ENCODE data around the gene PAX5. TPM values are rescaled to one million over a fixed set of nuclear protein-coding genes. Genes with fewer than 3 reads are reported as not detected.

Gene PAX5
- total and polyA plus RNA-seq, 9 donors = under 0.01 to 0.34 (median 0.19) TPM

DNA sequence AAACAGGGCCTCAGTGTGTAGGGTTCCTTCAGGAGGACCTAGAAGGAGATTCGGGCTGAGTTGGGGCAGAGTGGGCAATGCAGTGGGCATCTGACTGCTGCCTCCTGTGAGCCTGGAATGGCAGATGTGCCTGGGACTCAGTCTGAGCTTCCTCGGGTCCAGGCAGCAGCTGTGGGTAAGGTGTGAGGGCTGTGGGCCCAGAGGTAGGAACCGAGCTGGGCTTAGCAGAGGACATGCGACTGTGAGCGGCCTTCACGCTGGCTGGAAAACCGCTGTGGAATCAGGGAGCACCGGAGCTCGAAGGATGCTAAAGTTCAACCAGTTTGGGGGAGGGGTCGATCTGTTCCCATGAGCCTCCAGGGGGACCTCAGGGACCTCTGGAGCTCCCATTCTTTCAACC is 137.0 kb downstream of the PAX5 start:
- Histone ChIP-seq H3K4me3 (ENCODE audit: low read length) (no peak overlapping the region), H3K27ac (ENCODE audit: low read length) (no peak overlapping the region), H3K9me3 (replicated peaks; ENCODE audit: control insufficient read depth, low read depth, low read length) (no peaks in the 10 kb centered on the region), H3K4me1 (ENCODE audit: control insufficient read depth, insufficient read depth, low read length) (peaks cover 5% of the 10 kb centered on the region), H3K27me3 (ENCODE audit: control insufficient read depth, insufficient read depth, low read length) (peaks cover 31% of the 10 kb centered on the region), H3K36me3 (ENCODE audit: control insufficient read depth, insufficient read depth, low read length) (no peaks in the 10 kb centered on the region)
- WGBS (ENCODE audit: insufficient coverage) = 56% methylated on average over 8 of the region's 10 CpGs
- no peak for DNase-seq

DNA sequence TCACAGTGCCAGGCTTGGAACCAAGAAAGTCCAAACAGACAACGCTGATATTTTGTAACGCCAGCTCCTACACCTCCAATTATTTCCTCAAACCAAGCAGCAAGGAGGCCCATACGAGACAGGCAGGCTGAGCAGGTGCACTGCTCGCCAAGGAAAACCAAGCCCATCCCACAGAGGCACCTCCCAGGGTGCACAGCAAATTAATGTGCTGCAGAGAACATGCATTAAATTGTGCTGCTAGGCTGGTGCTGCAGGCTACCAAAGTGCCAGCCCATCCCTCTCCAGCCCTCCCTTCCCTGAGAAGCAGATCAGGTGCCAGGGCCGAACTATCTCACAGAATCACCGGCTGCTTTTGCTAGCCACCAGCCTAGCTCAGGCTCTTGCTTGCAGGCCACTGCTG is 137.8 kb downstream of the PAX5 start:
- no peak overlapping the region for H3K4me3 ChIP-seq (ENCODE audit: low read length)
- no peak overlapping the region for H3K27ac ChIP-seq (ENCODE audit: low read length)
- DNase-seq = no peak
- WGBS (ENCODE audit: insufficient coverage) = 82% methylated on average over 4 of the region's 6 CpGs
- no peaks in the 10 kb centered on the region for H3K9me3 ChIP-seq (replicated peaks; ENCODE audit: control insufficient read depth, low read depth, low read length)
- H3K4me1 ChIP-seq (ENCODE audit: control insufficient read depth, insufficient read depth, low read length) = peaks cover 5% of the 10 kb centered on the region
- H3K27me3 ChIP-seq (ENCODE audit: control insufficient read depth, insufficient read depth, low read length) = peaks cover 34% of the 10 kb centered on the region
- no peaks in the 10 kb centered on the region for H3K36me3 ChIP-seq (ENCODE audit: control insufficient read depth, insufficient read depth, low read length)

DNA sequence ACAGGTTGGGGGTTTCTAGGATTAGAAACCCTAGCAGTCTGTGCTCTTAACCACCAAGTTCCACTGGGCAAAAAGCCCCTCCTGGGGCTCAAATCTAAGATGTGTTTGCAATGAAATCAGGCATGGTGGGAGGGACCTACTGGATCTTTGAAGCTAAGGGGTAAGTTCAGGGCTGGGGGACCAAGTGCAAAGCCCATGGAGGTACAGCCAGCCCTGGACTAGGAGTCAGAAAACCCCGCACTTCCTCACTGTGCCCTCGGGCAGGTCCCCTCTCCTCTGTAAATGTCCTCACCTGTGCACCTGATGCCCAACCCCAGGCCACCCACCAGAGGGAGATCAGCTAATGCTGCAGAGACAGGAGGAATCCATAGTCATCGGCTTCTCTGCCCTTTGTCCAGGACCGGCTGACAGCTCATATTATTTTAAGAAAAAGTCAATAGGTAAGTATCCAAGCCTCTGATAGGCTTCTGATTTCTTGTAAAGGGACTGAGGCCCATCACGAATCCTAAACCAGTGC is 138.3 kb downstream of the PAX5 start:
- Histone ChIP-seq H3K27me3 (ENCODE audit: control insufficient read depth, insufficient read depth, low read length) (peaks cover 33% of the 10 kb centered on the region), H3K36me3 (ENCODE audit: control insufficient read depth, insufficient read depth, low read length) (no peaks in the 10 kb centered on the region), H3K27ac (ENCODE audit: low read length) (no peak overlapping the region), H3K4me3 (ENCODE audit: low read length) (no peak overlapping the region), H3K4me1 (ENCODE audit: control insufficient read depth, insufficient read depth, low read length) (peaks cover 5% of the 10 kb centered on the region), H3K9me3 (replicated peaks; ENCODE audit: control insufficient read depth, low read depth, low read length) (no peaks in the 10 kb centered on the region)
- no peak for DNase-seq
- WGBS (ENCODE audit: insufficient coverage) = 95% methylated on average over 2 of the region's 5 CpGs

DNA sequence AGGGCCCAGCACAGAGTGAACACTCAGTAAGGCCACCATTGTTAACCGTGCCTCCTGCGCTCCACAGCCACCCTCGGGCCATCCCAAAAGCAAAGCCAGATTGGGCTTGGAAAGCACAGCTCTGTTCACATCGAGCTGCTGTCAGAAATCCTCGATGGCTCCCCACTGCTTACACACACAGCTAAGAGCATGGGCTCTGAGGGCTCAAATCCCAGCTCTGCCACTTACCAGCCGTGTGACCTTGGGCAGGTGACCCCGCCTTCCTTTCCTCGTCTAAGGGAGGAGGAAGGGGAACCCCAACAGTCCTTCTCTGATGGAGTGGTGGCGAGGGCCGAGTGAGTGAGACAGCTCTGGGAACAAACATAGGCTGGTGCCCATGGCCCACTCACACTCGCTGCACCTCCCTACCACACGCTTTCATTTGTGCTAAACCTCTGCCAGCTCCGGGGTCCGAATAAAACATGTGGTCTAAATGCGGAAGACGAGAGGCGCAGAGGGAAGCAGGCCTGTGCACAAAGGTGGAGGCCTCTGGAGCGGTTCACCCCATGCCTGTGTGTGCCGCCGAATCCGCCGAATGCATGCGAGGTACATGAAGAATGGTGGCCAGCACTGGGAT is 139.3 kb downstream of the PAX5 start:
- peaks cover 5% of the 10 kb centered on the region for H3K4me1 ChIP-seq (ENCODE audit: control insufficient read depth, insufficient read depth, low read length)
- DNase-seq = no peak
- H3K27me3 ChIP-seq (ENCODE audit: control insufficient read depth, insufficient read depth, low read length) = peaks cover 37% of the 10 kb centered on the region
- H3K36me3 ChIP-seq (ENCODE audit: control insufficient read depth, insufficient read depth, low read length) = no peaks in the 10 kb centered on the region
- no peak overlapping the region for H3K27ac ChIP-seq (ENCODE audit: low read length)
- 87% methylated on average over 19 of the region's 23 CpGs for WGBS (ENCODE audit: insufficient coverage)
- no peak overlapping the region for H3K4me3 ChIP-seq (ENCODE audit: low read length)
- H3K9me3 ChIP-seq (replicated peaks; ENCODE audit: control insufficient read depth, low read depth, low read length) = no peaks in the 10 kb centered on the region

DNA sequence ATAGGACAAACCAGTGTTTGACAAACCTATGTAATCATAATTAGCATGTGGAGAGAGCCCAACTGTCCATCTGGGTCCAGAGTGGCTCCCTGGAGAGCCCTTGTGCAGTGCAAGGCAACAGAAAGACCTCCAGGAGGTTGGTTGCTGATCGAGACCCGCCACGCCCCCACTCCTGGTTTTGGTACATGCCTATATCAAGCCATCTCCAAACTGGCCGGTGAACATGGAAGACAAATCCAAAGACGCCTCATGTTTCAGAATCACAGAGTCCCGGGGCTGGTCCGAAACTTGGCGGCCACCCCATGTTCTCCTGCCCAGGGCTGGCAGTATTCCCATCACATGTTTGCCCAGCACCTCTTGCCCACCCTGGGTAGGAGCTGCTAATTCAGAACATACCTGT is 140.2 kb downstream of the PAX5 start:
- H3K27me3 ChIP-seq (ENCODE audit: control insufficient read depth, insufficient read depth, low read length) = peaks cover 33% of the 10 kb centered on the region
- no peak overlapping the region for H3K27ac ChIP-seq (ENCODE audit: low read length)
- H3K9me3 ChIP-seq (replicated peaks; ENCODE audit: control insufficient read depth, low read depth, low read length) = no peaks in the 10 kb centered on the region
- peaks cover 5% of the 10 kb centered on the region for H3K4me1 ChIP-seq (ENCODE audit: control insufficient read depth, insufficient read depth, low read length)
- DNase-seq = no peak
- 80% methylated on average over 1 of the region's 8 CpGs for WGBS (ENCODE audit: insufficient coverage)
- no peaks in the 10 kb centered on the region for H3K36me3 ChIP-seq (ENCODE audit: control insufficient read depth, insufficient read depth, low read length)
- no peak overlapping the region for H3K4me3 ChIP-seq (ENCODE audit: low read length)

DNA sequence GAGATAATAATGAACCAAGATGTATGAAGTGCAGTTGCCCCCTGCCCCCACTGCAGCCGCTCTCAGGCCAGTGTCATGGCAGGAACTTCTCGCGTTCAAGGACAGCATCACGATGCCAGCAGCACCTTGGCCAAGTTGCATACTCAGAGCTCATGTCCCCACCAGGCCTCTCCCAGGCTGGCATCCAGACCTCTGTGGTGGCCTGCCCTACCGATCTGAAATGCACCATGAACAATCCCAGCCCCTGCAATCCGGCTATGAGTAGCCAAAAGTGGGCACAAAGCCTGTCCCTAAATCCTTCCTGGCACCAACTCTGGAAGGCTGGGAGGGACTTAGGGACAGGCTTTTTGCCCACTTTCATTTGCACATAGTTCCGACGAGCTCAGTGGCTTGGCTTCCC is 140.9 kb downstream of the PAX5 start:
- DNase-seq = peak; percentile 30
- Histone ChIP-seq H3K4me3 (ENCODE audit: low read length) (no peak overlapping the region), H3K36me3 (ENCODE audit: control insufficient read depth, insufficient read depth, low read length) (no peaks in the 10 kb centered on the region), H3K9me3 (replicated peaks; ENCODE audit: control insufficient read depth, low read depth, low read length) (no peaks in the 10 kb centered on the region), H3K4me1 (ENCODE audit: control insufficient read depth, insufficient read depth, low read length) (peaks cover 5% of the 10 kb centered on the region), H3K27me3 (ENCODE audit: control insufficient read depth, insufficient read depth, low read length) (peaks cover 31% of the 10 kb centered on the region), H3K27ac (ENCODE audit: low read length) (no peak overlapping the region)
- 73% methylated on average over 5 of the region's 8 CpGs for WGBS (ENCODE audit: insufficient coverage)

DNA sequence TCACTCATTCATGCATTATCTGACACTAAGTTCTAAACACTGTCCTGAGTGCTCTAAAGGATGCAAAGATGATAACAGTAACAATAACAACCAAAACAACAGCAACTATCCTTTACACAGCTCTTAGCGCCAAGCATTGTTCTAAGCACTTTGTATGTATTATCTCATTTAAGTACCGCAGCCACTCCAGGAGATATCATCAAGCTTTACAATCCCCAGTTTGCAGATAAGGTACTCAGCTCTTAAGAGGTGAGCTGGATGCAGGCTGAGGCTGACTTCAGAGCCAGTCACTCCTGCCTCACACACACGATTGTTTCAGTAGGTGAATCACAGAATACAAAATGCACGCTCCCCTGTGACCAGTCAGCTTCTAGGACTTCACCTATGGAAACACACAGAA is 141.8 kb downstream of the PAX5 start:
- H3K9me3 ChIP-seq (replicated peaks; ENCODE audit: control insufficient read depth, low read depth, low read length) = no peaks in the 10 kb centered on the region

DNA sequence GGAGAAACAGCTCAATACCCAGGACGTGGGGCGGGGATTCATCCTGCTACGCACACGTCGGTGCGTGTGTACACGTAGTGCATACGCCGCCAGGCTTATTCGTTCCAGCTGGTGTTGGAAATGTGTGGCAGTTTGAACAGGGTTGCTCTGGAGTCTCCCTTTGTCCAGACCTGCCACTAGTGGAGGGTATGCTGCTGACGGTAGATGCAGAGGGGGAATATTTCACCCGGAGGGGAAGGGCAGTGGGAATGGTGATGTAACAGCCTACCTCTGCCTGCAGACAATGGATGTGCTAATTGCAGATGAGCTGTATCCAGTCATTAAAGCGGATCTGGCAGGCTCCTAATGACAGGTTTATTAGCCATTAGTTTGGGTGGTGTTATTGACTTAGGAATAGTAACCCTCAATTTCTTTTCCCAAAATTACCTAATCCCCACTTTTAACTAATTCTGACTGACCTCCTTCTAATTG is 142.7 kb downstream of the PAX5 start:
- Histone ChIP-seq H3K4me1 (ENCODE audit: control insufficient read depth, insufficient read depth, low read length) (peaks cover 5% of the 10 kb centered on the region), H3K27me3 (ENCODE audit: control insufficient read depth, insufficient read depth, low read length) (peaks cover 20% of the 10 kb centered on the region), H3K27ac (ENCODE audit: low read length) (no peak overlapping the region), H3K4me3 (ENCODE audit: low read length) (no peak overlapping the region), H3K9me3 (replicated peaks; ENCODE audit: control insufficient read depth, low read depth, low read length) (no peaks in the 10 kb centered on the region), H3K36me3 (ENCODE audit: control insufficient read depth, insufficient read depth, low read length) (no peaks in the 10 kb centered on the region)
- no peak for DNase-seq
- 31% methylated on average over 12 of the region's 13 CpGs for WGBS (ENCODE audit: insufficient coverage)

More for the DNA sequence above, 141.8 kb downstream of the PAX5 start:
- H3K4me1 ChIP-seq (ENCODE audit: control insufficient read depth, insufficient read depth, low read length) = peaks cover 5% of the 10 kb centered on the region
- peaks cover 25% of the 10 kb centered on the region for H3K27me3 ChIP-seq (ENCODE audit: control insufficient read depth, insufficient read depth, low read length)
- no peaks in the 10 kb centered on the region for H3K36me3 ChIP-seq (ENCODE audit: control insufficient read depth, insufficient read depth, low read length)
- no CpG with 5 or more reads among the region's 4 CpGs for WGBS (ENCODE audit: insufficient coverage)
- H3K27ac ChIP-seq (ENCODE audit: low read length) = no peak overlapping the region
- no peak for DNase-seq
- no peak overlapping the region for H3K4me3 ChIP-seq (ENCODE audit: low read length)

DNA sequence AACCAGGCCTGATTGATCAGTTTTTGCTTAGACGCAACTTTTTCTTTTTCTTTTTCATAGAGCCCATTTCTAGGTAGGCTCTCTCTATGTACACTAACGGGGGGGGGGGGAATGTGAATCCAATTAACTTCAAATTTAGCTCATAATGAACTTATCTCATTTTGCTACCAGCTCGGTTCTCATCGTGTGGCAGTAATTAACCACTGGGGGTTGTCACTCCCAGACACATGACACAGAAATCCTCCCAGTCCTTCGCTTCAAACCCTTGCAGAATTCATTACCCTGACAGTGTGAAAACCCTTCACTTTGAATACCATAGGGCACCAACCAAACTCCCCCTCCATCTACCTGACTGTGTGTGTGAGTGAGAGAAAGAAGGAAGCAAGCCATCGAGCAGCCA is 144.2 kb downstream of the PAX5 start:
- Histone ChIP-seq H3K27me3 (ENCODE audit: control insufficient read depth, insufficient read depth, low read length) (peaks cover 27% of the 10 kb centered on the region), H3K4me3 (ENCODE audit: low read length) (no peak overlapping the region), H3K9me3 (replicated peaks; ENCODE audit: control insufficient read depth, low read depth, low read length) (no peaks in the 10 kb centered on the region), H3K4me1 (ENCODE audit: control insufficient read depth, insufficient read depth, low read length) (peaks cover 5% of the 10 kb centered on the region), H3K36me3 (ENCODE audit: control insufficient read depth, insufficient read depth, low read length) (no peaks in the 10 kb centered on the region), H3K27ac (ENCODE audit: low read length) (no peak overlapping the region)
- no peak for DNase-seq
- WGBS (ENCODE audit: insufficient coverage) = 16% methylated on average over 3 of the region's 6 CpGs

DNA sequence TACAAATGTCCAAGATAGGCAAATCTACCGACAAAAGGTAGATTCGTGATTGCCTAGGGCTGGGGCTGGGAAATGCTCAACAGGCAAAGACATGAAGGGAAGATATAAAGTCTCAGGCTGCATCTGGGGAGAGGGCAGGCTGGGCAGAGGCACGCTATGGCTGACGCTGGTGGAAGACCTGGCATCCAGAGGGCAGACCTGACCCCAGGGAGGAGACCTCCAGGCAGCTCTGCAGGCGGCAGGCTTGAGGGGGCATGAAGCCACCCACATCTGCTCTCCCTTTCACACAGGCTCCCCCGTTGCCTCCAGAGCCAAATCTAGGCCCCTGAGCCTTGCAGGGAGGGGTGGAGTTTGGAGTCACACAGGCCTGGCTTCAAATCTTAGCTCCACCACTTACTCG is 145.5 kb downstream of the PAX5 start:
- 83% methylated on average over 2 of the region's 7 CpGs for WGBS (ENCODE audit: insufficient coverage)
- Histone ChIP-seq H3K36me3 (ENCODE audit: control insufficient read depth, insufficient read depth, low read length) (no peaks in the 10 kb centered on the region), H3K4me3 (ENCODE audit: low read length) (no peak overlapping the region), H3K27ac (ENCODE audit: low read length) (no peak overlapping the region), H3K4me1 (ENCODE audit: control insufficient read depth, insufficient read depth, low read length) (peaks cover 2% of the 10 kb centered on the region), H3K27me3 (ENCODE audit: control insufficient read depth, insufficient read depth, low read length) (peaks cover 31% of the 10 kb centered on the region), H3K9me3 (replicated peaks; ENCODE audit: control insufficient read depth, low read depth, low read length) (no peaks in the 10 kb centered on the region)
- DNase-seq = no peak

DNA sequence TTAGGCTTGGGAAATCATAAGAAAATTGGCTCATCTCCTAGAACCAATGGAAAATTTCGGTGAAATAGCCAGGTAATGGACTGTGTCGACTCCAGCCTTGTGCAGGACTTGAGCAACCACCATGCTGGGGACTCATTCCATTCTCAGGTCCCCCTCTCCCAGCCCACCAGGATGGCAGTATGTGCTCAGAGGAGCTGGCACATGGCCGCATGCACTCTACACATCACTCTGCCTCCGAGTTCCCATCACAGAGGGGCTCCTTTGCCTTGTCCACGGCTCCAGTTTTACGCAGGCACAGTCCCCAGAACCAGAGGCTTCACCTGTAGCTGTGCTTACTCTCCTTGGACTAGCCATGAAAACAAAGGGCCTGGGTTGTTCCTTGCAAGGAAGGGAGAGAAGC is 149.3 kb downstream of the PAX5 start:
- no peak overlapping the region for H3K27ac ChIP-seq (ENCODE audit: low read length)
- H3K27me3 ChIP-seq (ENCODE audit: control insufficient read depth, insufficient read depth, low read length) = peaks cover 19% of the 10 kb centered on the region
- H3K4me1 ChIP-seq (ENCODE audit: control insufficient read depth, insufficient read depth, low read length) = no peaks in the 10 kb centered on the region
- no peaks in the 10 kb centered on the region for H3K36me3 ChIP-seq (ENCODE audit: control insufficient read depth, insufficient read depth, low read length)
- no peaks in the 10 kb centered on the region for H3K9me3 ChIP-seq (replicated peaks; ENCODE audit: control insufficient read depth, low read depth, low read length)
- 71% methylated on average over 4 of the region's 6 CpGs for WGBS (ENCODE audit: insufficient coverage)
- no peak overlapping the region for H3K4me3 ChIP-seq (ENCODE audit: low read length)
- DNase-seq = no peak
